IPS-18a (cell line): ENCODE measurements around the gene CUL4A.
"Not testable (repeated sequence)": the region's sequence is repeated elsewhere in the genome, so short reads cannot be mapped to it uniquely, and the experiment has no call there.

Experiments used
- H3K27ac ChIP-seq: one replicate; pipeline ENCODE4 v1.5.1; 2013; ENCODE audit warnings: low read length
- H3K27me3 ChIP-seq: one replicate; pipeline ENCODE4 v1.6.1; 2013; ENCODE audit warnings: mild to moderate bottlenecking, low read length; ENCODE audit not compliant: control insufficient read depth, insufficient read depth
- H3K36me3 ChIP-seq: one replicate; pipeline ENCODE4 v1.6.1; 2013; ENCODE audit warnings: low read depth, low read length; ENCODE audit not compliant: control insufficient read depth
- H3K4me1 ChIP-seq: one replicate; pipeline ENCODE4 v1.6.1; 2013; ENCODE audit warnings: low read depth, low read length; ENCODE audit not compliant: control insufficient read depth
- H3K4me3 ChIP-seq: one replicate; pipeline ENCODE4 v1.5.1; 2013; ENCODE audit warnings: low read length
- H3K9ac ChIP-seq: one replicate; pipeline ENCODE4 v1.6.1; 2013; ENCODE audit warnings: mild to moderate bottlenecking, low read length, moderate library complexity
- H3K9me3 ChIP-seq: one replicate; pipeline ENCODE4 v1.6.1; 2013; ENCODE audit warnings: low read depth, low read length; ENCODE audit not compliant: control insufficient read depth

The CUL4A gene

DNA sequence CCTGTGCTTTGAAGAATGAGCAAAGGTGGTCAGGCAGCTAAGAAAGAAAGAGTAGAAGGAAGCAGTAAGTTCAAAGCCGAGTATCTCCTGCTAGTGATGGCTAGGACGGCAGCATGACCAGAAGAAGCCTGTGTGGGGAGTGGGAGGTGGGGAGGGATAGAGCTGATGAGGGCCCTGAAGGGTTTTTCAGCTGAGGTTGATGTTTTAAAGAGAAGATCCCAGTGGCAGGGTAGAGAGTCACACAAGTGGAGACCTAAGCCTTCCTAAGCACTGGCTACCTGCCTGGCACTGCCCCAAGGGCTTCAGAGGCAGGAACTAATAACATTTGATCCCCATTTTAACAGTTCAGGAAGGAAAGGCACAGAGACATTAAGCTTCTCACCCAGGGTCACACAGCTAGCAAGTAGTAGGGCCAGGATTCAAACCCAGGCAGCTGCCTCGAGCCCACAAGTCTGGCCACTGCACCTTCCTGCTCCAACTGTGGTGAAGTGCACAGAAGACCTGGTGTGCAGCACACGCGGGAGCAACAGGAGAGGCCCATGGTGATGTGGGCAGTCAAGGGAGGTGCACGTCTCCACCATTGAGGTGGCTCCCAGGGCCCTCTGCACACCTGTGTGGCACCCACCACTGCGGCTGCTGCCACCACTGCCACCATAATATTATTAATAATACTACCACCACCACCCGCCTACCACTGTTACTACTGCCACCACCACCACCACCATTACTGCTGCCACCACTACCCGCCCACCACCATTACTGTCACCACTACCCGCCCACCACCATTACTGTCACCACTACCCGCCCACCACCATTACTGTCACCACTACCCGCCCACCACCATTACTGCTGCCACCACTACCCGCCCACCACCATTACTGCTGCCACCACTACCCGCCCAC is 22.1 kb downstream of the CUL4A start:
- Histone ChIP-seq H3K36me3 (peaks cover 59% of the 10 kb centered on the region), H3K4me1 (no peaks in the 10 kb centered on the region), H3K4me3 (no peak overlapping the region), H3K9me3 (no peaks in the 10 kb centered on the region), H3K9ac (no peak overlapping the region), H3K27ac (no peak overlapping the region), H3K27me3 (no peaks in the 10 kb centered on the region)

DNA sequence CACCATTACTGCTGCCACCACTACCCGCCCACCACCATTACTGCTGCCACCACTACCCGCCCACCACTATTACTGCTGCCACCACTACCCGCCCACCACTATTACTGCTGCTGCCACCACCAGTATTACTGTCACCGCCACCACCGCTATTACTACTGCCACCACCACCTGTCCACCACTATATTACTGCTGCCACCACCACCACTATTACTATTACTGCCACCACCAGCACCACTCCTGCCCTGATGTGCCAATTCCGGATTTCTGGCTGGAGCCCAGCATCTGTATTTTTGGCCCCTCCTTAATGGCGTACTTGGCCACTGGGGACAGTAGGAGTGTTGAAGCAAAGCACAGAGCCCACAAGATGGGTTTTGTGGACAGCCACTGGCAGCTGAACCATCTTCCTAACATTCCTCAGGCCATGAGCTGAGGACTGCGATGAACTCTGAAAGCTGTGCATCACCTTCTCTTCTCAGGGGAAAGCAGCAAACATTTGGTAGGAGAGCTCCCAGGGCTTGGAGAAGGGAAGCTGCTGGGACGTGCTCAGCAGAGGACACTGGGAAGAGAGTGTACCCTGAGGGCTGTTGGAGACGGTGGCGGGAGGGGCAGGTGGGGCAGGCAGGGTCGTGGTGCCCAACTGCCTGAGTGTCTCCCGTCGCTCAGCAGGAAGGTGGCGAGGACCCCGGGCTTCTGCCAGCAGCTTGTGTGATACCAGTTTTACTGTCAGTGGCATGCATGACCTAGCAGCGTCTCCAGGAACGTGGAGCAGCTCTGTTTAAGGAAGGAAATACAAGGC is 23.0 kb downstream of the CUL4A start:
- Histone ChIP-seq H3K4me3 (no peak overlapping the region), H3K27ac (no peak overlapping the region), H3K4me1 (no peaks in the 10 kb centered on the region), H3K9ac (no peak overlapping the region), H3K36me3 (peaks cover 59% of the 10 kb centered on the region), H3K9me3 (no peaks in the 10 kb centered on the region), H3K27me3 (no peaks in the 10 kb centered on the region)

DNA sequence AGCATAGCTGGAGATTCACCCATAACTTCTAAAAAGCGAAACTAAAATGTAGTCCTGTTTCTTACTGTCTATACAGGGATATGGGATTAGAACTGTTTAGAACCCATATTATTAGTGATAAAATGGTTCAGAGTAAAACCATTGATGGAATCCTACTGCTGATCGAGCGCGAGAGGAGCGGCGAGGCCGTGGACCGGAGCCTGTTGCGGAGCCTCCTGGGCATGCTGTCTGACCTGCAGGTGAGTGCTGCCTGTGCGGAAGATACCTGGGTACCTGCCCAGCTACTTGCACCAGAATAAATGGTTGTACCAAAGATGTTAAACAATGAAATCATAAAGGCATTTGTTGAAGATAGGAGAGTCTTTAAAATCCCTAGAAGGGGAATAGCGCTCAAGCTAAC is 23.7 kb downstream of the CUL4A start:
- Histone ChIP-seq H3K27me3 (no peaks in the 10 kb centered on the region), H3K36me3 (peaks cover 61% of the 10 kb centered on the region), H3K4me1 (no peaks in the 10 kb centered on the region), H3K9ac (no peak overlapping the region), H3K4me3 (no peak overlapping the region), H3K27ac (no peak overlapping the region), H3K9me3 (no peaks in the 10 kb centered on the region)

DNA sequence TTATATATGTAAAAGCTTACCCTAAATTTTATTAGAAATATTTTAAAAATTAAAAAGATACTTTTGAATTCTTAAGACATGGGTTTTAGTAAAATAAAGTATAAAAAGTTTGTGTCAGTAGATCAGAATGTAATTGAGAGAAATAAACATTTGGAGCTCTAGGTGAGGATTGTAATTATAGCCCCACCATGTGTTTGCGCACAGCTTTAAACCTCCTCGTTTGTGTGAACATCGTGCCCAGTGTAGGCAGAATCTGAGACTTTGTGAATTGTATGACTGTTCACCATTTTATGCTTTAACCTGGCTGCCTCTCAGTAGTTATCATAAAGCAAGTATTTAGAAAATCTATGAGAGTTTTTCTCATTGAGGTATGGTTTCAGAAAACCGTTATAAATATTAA is 29.1 kb downstream of the CUL4A start:
- H3K9ac ChIP-seq, result no peak overlapping the region
- no peaks in the 10 kb centered on the region for H3K9me3 ChIP-seq
- H3K36me3 ChIP-seq, result peaks cover 76% of the 10 kb centered on the region
- H3K4me1 ChIP-seq, result no peaks in the 10 kb centered on the region
- no peaks in the 10 kb centered on the region for H3K27me3 ChIP-seq
- no peak overlapping the region for H3K27ac ChIP-seq
- H3K4me3 ChIP-seq, result no peak overlapping the region

DNA sequence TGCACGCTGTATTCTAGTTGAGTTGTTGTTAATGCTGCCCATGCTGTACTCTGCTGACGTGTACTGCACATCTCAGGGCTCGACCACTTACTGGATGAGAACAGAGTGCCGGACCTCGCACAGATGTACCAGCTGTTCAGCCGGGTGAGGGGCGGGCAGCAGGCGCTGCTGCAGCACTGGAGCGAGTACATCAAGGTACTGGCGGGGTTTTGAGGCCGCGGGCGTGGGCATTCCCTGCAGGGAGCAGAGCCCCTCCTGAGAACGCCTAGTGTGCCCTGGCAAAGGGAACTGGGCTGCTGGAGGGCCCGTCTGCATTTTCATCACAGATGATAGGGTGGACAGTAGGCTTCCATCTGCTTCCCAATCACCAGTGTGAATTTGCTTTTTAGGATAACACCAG is 29.9 kb downstream of the CUL4A start:
- Histone ChIP-seq H3K9me3 (no peaks in the 10 kb centered on the region), H3K36me3 (peaks cover 76% of the 10 kb centered on the region), H3K27me3 (no peaks in the 10 kb centered on the region), H3K27ac (no peak overlapping the region), H3K4me1 (no peaks in the 10 kb centered on the region), H3K4me3 (no peak overlapping the region), H3K9ac (no peak overlapping the region)

DNA sequence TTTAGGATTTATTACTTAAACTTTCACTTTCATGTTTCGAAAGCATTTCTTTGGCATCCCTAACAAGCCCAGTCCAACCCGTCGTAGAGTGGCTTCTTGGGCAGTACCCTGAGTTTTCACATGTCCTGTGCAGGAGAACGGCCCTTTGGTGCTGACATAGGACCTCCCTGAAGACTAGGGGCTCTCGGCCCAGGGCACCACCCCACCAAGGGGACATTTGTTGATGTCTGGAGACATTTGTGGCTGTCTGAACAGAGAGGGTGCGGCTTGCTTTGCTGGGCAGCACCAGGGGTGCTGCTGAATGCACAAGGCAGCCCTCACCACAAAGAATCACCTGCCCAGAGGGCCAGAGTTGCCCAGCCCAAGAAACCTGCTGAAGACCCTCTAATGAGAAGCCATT is 30.6 kb downstream of the CUL4A start:
- Histone ChIP-seq H3K9me3 (no peaks in the 10 kb centered on the region), H3K9ac (no peak overlapping the region), H3K36me3 (peaks cover 76% of the 10 kb centered on the region), H3K27ac (no peak overlapping the region), H3K4me3 (no peak overlapping the region), H3K27me3 (no peaks in the 10 kb centered on the region), H3K4me1 (no peaks in the 10 kb centered on the region)

DNA sequence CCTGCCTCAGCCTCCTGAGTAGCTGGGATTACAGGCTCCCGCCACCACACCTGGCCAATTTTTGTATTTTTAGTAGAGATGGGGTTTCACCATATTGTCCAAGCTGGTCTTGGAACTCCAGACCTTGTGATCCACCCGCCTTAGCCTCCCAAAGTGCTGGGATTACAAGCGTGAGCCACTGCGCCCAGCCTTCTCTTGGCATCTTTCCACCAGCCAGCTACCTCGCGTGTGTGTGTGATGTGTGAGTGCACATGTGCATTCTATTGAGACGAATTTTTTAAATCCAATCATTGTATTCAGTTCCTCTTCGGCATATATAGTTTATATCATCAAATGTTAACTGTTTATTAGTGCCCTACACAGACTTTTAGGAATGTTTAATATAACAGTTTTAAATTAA is 32.2 kb downstream of the CUL4A start:
- not testable (repeated sequence) for H3K27me3 ChIP-seq, H3K4me1 ChIP-seq, H3K9me3 ChIP-seq, H3K4me3 ChIP-seq, H3K27ac ChIP-seq, H3K9ac ChIP-seq
- peaks cover 84% of the 10 kb centered on the region for H3K36me3 ChIP-seq

DNA sequence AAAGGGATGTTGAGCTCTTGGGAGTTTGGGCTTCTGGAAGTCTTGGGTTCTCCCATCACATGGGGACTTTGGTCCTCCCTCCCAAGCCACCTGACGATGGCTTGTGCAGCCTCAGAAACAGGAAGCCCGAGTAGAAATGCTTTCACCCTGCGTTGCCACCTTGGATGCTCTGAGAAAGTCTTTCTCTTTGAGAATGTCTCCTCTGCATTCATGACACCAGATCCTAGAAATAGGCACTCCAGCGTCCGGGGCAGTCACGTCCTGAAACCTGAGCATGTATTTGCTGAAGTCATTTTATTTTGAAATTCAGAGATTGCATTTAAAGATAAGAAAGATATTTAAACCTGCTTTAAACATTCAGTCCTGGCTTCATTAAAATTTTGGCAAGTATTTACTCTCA is 34.4 kb downstream of the CUL4A start:
- Histone ChIP-seq H3K27me3 (no peaks in the 10 kb centered on the region), H3K4me1 (no peaks in the 10 kb centered on the region), H3K27ac (no peak overlapping the region), H3K4me3 (no peak overlapping the region), H3K36me3 (peaks cover 89% of the 10 kb centered on the region), H3K9me3 (no peaks in the 10 kb centered on the region), H3K9ac (no peak overlapping the region)

DNA sequence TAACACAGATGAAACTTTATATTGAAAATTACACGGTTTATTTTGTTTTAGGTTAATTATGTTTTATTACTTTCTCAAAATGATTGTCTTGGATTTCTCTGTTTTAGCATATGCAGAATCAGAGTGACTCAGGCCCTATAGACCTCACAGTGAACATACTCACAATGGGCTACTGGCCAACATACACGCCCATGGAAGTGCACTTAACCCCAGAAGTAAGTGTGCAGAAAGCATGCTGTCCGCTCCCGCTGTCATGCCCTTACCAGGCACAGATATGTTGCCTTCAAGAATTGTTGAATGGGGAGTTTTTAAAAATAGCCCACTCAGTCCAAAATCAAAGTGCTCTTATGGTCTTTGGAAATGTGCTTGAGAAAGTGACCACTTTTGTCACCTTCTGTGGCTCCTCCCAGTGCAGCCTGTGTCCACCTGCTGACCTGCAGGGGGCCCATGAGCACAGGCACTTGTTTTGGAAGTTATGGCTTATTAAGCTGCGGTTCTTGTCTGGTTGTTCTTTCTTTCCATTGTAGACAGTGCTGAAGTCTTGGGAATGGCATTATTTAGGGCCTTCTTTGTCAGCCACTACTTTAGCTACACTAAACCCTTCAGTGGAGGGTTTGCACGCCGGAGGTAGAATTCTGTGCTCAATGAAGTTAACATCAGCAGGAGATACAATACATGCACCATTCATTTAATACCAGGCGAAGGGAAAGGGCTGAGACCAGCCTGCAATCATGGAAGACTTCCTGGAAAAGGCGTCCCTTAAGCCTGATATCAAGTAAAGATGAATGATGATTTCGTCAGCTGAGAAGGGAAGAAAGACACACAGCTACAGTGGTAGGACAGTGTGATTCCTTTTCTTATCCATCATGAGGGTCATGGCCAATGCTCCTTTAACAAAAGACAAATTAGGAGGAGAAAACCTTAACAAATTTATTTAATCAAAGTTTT is 36.7 kb downstream of the CUL4A start:
- no peak overlapping the region for H3K27ac ChIP-seq
- H3K36me3 ChIP-seq, result peaks cover 87% of the 10 kb centered on the region
- no peaks in the 10 kb centered on the region for H3K27me3 ChIP-seq
- no peak overlapping the region for H3K9ac ChIP-seq
- H3K4me1 ChIP-seq, result no peaks in the 10 kb centered on the region
- no peak overlapping the region for H3K4me3 ChIP-seq
- H3K9me3 ChIP-seq, result no peaks in the 10 kb centered on the region

DNA sequence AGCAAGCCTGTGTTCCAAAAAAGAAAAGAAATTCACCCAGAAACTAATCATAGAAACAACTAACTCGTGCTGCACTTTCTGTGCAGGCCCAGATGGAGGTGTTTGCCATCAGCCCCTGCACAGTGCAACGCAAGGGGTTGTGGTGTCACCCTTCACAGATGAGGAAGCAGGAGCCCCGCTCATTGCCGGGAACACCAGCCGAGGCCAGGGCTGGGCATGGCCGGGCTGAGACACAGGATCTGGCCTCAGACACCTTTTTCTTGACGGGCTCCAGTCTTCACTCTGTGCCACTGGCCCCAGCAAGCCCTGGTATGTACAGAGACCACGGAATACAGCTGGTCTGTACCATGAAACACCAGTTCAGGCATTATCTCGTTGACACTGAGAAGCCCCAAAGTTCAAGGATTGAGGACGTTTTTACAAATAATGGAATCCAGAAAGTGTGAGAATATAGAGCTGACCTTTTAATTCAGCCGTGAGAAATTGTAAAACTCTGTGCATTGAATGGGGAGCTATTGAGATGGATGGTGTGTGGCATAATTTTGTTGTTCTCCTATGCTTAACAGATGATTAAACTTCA is 43.2 kb downstream of the CUL4A start:
- Histone ChIP-seq H3K4me3 (no peak overlapping the region), H3K9me3 (no peaks in the 10 kb centered on the region), H3K27me3 (no peaks in the 10 kb centered on the region), H3K36me3 (peaks cover 90% of the 10 kb centered on the region), H3K4me1 (no peaks in the 10 kb centered on the region), H3K9ac (no peak overlapping the region), H3K27ac (no peak overlapping the region)

DNA sequence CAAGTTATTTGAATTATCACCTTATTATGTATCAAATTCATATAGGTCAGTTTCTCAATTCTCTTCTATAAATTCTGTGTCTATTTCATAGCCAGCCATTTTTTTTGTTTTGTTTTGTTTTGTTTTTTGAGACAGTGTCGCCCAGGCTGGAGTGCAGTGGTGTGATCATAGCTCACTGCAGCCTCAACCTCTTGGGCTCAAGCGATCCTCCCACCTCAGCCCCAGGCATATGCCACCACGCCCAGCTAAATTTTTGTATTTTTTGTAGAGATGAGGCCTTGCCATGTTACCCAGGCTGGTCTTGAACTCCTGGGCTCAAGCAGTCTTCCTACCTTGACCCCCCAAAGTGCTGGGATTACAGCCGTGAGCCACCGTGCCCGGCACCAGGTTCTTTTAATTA is 48.5 kb downstream of the CUL4A start:
- not testable (repeated sequence) for H3K4me1 ChIP-seq, H3K4me3 ChIP-seq, H3K27me3 ChIP-seq, H3K9ac ChIP-seq, H3K9me3 ChIP-seq, H3K27ac ChIP-seq
- H3K36me3 ChIP-seq, result peaks cover 89% of the 10 kb centered on the region
